IPS-18c (cell line): ENCODE data around the gene KIF3A.

Source experiments
- H3K4me3 ChIP-seq: 2 replicates; pipeline ENCODE4 v1.7.0; 2013; ENCODE audit warnings: low read depth, mild to moderate bottlenecking, low read length, moderate library complexity; ENCODE audit not compliant: insufficient read depth
- H3K9me3 ChIP-seq: one replicate; pipeline ENCODE4 v1.6.1; 2013; ENCODE audit warnings: mild to moderate bottlenecking, low read length, moderate library complexity; ENCODE audit not compliant: control insufficient read depth, insufficient read depth

The KIF3A gene

GRCh38 chr5:132647473-132647872 lies 89.9 kb downstream of the KIF3A start:
- no peak overlapping the region for H3K4me3 ChIP-seq

GRCh38 chr5:132646583-132647266 lies 90.6 kb downstream of the KIF3A start:
- Histone ChIP-seq H3K4me3 (no peak overlapping the region), H3K9me3 (no peaks in the 10 kb centered on the region)

More at GRCh38 chr5:132647473-132647872, 89.9 kb downstream of the KIF3A start:
- H3K9me3 ChIP-seq, result no peaks in the 10 kb centered on the region

- Histone ChIP-seq H3K4me3 (no peak overlapping the region), H3K9me3 (no peaks in the 10 kb centered on the region)
Measured at GRCh38 chr5:132644177-132644576, 93.2 kb downstream of the KIF3A start.
